ENCODE measurements around the gene SPPL2A. TPM values are rescaled to one million over a fixed set of nuclear protein-coding genes. Genes with fewer than 3 reads are reported as not detected.
"Not testable (repeated sequence)": the region's sequence is repeated elsewhere in the genome, so short reads cannot be mapped to it uniquely, and the experiment has no call there.

SPPL2A gene
- total RNA-seq = 66.7 and 73.8 TPM in 2 replicates
- long read RNA-seq, full-length matches to known transcripts = 20 of 35 reads
- long read RNA-seq, partial matches to known transcripts = 4 of 35 reads
- long read RNA-seq, other reads (novel, unspliced or antisense) = 11 of 35 reads

- no peaks in the 10 kb centered on the region for H3K36me3 Mint-ChIP-seq (ENCODE audit: insufficient read depth)
- H3K27me3 Mint-ChIP-seq = peaks cover 7% of the 10 kb centered on the region
- H3K27ac Mint-ChIP-seq = peak within 1 kb of the TSS; percentile 98
These were observed at the start of gene SPPL2A for GRCh38 chr15:50765195-50765967. SPPL2A (minus strand) TSS chr15:50765706; CDS start chr15:50765533, 173 bp downstream.

GRCh38 chr15:50814634-50815033 is 49.1 kb upstream of the SPPL2A start:
- no peaks in the 10 kb centered on the region for H3K9me3 Mint-ChIP-seq (ENCODE audit: low read depth)
- no peaks in the 10 kb centered on the region for H3K4me1 Mint-ChIP-seq (ENCODE audit: low read depth)
- DNase-seq (ENCODE audit: low spot score, unreplicated experiment) = no peak
- TF ChIP-seq CTCF (IDR thresholded peaks at IDR 0.05; ENCODE audit: unreplicated experiment) = no peak
- peaks cover 3% of the 10 kb centered on the region for H3K27me3 Mint-ChIP-seq
- no peak overlapping the region for H3K27ac Mint-ChIP-seq
- H3K4me3 Mint-ChIP-seq (ENCODE audit: low read depth) = no peak overlapping the region
- H3K36me3 Mint-ChIP-seq (ENCODE audit: insufficient read depth) = no peaks in the 10 kb centered on the region

More at GRCh38 chr15:50765195-50765967, at the start of gene SPPL2A:
- TF ChIP-seq CTCF (IDR thresholded peaks at IDR 0.05; ENCODE audit: unreplicated experiment) = no peak
- Mint-ChIP-seq H3K4me3 (ENCODE audit: low read depth) (peak within 1 kb of the TSS; percentile 93), H3K4me1 (ENCODE audit: low read depth) (peaks cover 17% of the 10 kb centered on the region), H3K9me3 (ENCODE audit: low read depth) (no peaks in the 10 kb centered on the region)
- peak; percentile 53 for DNase-seq (ENCODE audit: low spot score, unreplicated experiment)

- H3K4me1 Mint-ChIP-seq (ENCODE audit: low read depth) = no peaks in the 10 kb centered on the region
These were observed 48.4 kb upstream of the SPPL2A start for GRCh38 chr15:50813865-50814264.

GRCh38 chr15:50813089-50813488 is 47.6 kb upstream of the SPPL2A start:
- H3K4me1 Mint-ChIP-seq (ENCODE audit: low read depth) = no peaks in the 10 kb centered on the region
- no peaks in the 10 kb centered on the region for H3K36me3 Mint-ChIP-seq (ENCODE audit: insufficient read depth)
- no peaks in the 10 kb centered on the region for H3K9me3 Mint-ChIP-seq (ENCODE audit: low read depth)
- no peak for TF ChIP-seq CTCF (IDR thresholded peaks at IDR 0.05; ENCODE audit: unreplicated experiment)
- no peak overlapping the region for H3K27ac Mint-ChIP-seq
- H3K4me3 Mint-ChIP-seq (ENCODE audit: low read depth) = no peak overlapping the region
- H3K27me3 Mint-ChIP-seq = no peaks in the 10 kb centered on the region
- no peak for DNase-seq (ENCODE audit: low spot score, unreplicated experiment)

More at GRCh38 chr15:50813865-50814264, 48.4 kb upstream of the SPPL2A start:
- Mint-ChIP-seq H3K9me3 (ENCODE audit: low read depth) (no peaks in the 10 kb centered on the region), H3K27me3 (no peaks in the 10 kb centered on the region), H3K4me3 (ENCODE audit: low read depth) (no peak overlapping the region), H3K27ac (no peak overlapping the region), H3K36me3 (ENCODE audit: insufficient read depth) (no peaks in the 10 kb centered on the region)
- DNase-seq (ENCODE audit: low spot score, unreplicated experiment) = no peak
- no peak for TF ChIP-seq CTCF (IDR thresholded peaks at IDR 0.05; ENCODE audit: unreplicated experiment)

GRCh38 chr15:50812181-50812506 is 46.6 kb upstream of the SPPL2A start:
- not testable (repeated sequence) for H3K36me3 Mint-ChIP-seq (ENCODE audit: insufficient read depth); H3K27me3 Mint-ChIP-seq; H3K4me3 Mint-ChIP-seq (ENCODE audit: low read depth); DNase-seq (ENCODE audit: low spot score, unreplicated experiment); H3K27ac Mint-ChIP-seq; H3K4me1 Mint-ChIP-seq (ENCODE audit: low read depth); H3K9me3 Mint-ChIP-seq (ENCODE audit: low read depth)

- H3K4me1 Mint-ChIP-seq (ENCODE audit: low read depth); DNase-seq (ENCODE audit: low spot score, unreplicated experiment); H3K4me3 Mint-ChIP-seq (ENCODE audit: low read depth); H3K36me3 Mint-ChIP-seq (ENCODE audit: insufficient read depth); H3K27me3 Mint-ChIP-seq; H3K27ac Mint-ChIP-seq; H3K9me3 Mint-ChIP-seq (ENCODE audit: low read depth): not testable (repeated sequence)
These were observed 46.1 kb upstream of the SPPL2A start for GRCh38 chr15:50811461-50812180.

Measured in progenitor cell of endocrine pancreas (in vitro differentiated cells).